GM19468 (cell line): Measurements from ENCODE around the gene EVA1A.

ENCODE experiments used
- ATAC-seq: cut with Tn5 transposase; IDR thresholded peaks from one replicate; pipeline ENCODE4 v1.9.1; 2021; ENCODE audit warnings: mild to moderate bottlenecking, moderate library complexity, moderate number of reproducible peaks; ENCODE audit not compliant: unreplicated experiment; ENCODE audit errors: extremely low read depth

The EVA1A gene

GRCh38 chr2:75522543-75523312 lies 38.0 kb downstream of the EVA1A start:
- no peak for ATAC-seq

GRCh38 chr2:75521225-75521872 lies 39.4 kb downstream of the EVA1A start:
- no peak for ATAC-seq

GRCh38 chr2:75519843-75520242 lies 40.9 kb downstream of the EVA1A start:
- ATAC-seq = no peak

DNA sequence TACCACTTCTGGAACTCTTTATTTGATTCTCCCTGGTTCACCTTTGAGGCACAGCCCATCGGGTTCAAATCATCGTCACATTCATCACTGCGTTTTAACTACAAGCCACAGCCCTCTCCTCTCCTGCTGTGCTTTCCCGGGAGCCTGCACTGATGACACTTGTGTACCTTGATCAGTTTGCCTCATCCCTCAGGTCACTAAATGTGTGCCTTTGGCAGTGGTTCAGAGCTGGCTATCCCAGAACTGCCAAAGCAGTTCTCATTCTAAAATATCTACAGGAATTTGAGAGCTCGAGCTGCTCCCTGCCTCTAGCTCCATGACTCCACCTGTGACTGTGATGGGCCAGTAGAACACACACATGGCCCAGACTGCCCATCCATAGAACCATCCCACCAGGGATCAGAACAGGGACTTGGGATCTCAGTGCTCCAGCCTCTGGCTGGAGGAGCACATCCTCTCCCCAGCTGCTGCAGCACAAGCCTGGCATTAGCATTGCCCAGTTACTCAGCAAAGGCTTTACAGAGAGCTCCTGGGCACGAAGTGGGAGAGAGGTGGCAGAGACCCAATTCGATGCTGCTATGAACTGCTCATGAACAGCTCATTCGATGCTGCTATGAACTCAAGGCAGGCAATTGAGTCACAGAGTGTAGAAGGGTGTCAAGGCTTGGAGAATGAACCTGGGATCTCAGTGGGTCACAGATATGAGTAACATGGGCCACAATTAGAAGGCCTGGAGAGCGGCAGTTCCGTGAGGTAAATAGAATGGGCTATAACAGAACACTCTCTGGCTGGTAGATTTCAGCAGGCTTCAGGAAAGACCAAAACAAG lies 41.9 kb downstream of the EVA1A start:
- no peak for ATAC-seq

- no peak for ATAC-seq
Measured at GRCh38 chr2:75517547-75518230, 43.0 kb downstream of the EVA1A start.

GRCh38 chr2:75516378-75517360 lies 44.1 kb downstream of the EVA1A start:
- ATAC-seq = no peak

- no peak for ATAC-seq
Measured at GRCh38 chr2:75515584-75516368, 45.0 kb downstream of the EVA1A start.

DNA sequence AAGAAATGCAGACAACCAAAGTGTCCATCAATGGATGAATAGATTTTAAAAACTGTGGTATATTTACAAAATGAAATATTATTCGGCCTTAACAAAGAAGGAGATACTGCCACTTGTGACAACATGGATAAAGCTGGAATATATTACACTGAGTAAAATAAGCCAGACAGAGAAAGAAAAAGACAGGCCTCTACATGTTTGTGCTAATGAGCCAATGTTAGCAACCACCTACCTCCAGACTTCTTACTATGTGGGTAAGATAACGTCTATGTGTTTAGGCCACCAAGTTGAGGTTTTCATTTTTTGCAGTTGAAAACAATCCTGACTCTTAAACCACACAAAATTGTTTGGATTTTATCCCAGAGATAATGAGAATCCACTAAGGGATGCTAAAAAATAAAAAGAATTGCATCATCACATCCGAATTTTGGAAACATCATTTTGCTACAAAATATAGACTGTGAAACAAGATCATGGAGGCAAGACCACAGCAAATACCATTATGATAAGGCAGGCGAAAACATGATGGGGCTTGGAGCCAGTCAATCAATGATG lies 47.0 kb downstream of the EVA1A start:
- no peak for ATAC-seq

DNA sequence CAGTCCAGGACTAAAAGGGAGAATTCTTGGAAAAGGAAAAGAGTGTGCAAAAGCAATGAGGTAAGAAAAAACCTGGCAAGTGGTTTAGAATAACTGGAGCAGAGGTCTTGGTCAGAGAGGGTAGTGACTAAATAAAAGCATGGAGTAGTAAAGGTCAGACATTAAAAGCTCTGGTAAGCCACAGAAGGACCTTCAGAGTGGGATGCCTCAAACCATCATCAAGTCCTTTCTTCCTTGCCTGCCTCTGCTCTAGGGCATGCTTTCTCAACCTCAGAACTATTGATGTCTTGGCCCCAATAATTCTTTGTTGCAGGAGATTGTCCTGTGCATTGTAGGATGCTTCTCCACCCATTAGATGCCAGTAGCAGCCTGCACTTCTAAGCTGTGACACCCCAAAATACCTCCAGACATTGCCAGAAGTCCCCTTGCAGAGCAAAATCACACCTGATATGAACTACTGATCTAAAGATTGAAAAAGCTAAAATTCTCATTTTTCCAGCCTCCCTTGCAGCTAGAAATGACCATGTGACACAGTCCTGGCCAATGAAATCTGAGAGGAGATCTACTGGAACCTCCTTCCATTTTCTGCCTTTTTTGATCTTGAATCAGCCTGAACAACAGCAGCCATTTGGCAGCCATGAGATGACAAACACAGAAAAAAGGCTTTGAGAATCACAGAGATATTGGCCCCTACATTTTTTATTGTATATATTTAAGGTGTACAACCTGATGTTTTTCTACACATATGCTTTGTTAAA lies 48.1 kb downstream of the EVA1A start:
- ATAC-seq = no peak

DNA sequence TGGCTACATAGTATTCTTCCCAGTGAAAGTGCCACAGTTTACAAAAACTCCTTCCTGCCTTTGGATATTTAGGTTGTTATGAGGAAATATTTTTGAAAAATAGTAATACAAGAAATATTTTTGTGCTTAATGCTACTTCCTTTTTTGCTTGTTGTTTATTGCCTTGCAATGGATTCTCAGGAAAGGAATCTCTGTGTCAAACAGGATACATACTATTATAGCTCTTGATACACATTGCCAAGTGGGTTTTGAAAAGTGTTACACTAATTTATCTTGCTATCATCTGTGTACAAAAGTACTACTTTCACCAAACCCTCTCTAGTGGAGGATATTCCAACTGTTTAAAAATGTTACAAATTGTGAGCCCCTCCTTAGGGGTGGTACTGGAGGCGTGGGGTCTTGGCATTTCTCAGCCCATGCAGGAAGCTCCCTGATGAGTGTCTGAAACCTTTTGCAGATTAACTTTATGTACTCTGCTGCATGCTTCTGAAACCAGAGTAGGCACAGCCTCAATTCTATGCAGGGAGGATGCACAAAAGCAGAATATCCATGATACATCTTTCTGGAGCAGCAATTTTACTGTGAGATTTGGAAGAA lies 54.5 kb downstream of the EVA1A start:
- no peak for ATAC-seq

DNA sequence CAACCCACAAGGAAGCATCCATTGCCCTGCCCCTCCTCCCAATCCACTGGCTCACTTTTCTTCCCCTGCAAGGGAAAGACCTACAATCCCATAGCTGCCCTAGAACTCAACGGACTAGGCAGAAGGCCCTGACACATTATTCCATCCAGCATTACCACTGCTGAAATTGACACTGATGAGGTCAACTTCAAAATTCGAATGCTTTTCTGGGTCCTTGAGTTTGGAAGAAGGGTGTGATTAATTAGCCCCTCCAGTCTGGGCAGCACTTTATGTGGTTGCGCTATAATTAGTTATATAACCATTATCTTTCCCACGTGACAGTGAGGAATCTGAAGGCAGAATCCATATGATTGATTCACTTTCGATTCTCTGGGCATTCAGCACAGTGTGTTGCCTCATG lies 55.7 kb downstream of the EVA1A start:
- no peak for ATAC-seq

DNA sequence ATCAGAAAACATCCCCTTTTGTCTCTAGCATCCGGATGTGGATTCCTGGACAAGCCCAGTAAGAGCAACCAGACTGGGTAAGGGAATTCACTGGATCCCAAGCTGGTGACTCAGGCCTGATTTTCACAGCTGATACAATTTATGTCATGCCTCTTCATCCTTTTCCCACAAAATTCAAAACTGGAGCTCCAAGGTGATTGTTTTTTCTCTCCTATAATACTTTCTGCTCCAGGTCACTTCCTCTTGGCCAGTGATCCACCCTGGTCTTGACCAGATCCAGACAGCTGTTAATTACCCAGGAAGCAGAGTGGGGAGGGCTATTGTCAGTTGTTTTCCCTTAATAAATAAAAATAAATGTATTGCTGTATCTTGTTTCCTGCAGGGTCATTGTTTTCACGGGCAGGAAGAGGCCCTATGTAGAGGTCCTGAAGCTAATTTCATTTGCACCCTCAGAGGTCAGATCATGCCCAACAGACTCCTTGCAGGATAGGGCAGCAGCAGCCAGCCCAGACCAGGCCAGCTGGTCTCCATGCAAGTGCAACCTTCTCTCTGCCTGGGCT lies 57.6 kb downstream of the EVA1A start:
- ATAC-seq = no peak

GRCh38 chr2:75500633-75501032 lies 60.1 kb downstream of the EVA1A start:
- no peak for ATAC-seq

DNA sequence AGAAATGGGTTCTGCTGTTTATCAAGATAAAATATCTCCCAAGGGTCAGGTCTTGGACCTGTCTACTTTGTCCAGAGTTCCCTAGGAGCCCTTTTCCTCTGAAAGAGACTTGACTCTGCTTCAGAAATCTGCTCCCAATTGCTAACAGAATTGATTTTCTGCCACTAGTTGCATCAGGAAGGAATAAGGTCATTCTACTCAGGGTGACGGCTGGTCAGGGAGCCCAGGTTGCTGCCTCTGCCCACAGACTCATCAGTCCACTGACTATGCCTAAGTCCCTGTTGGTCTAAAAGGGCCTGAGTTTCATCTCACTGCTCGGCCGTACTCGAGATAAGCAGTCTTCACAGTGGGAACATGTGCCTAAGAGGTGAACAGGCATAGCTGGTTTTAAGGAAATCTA lies 61.2 kb downstream of the EVA1A start:
- ATAC-seq = no peak

GRCh38 chr2:75498907-75499306 lies 61.8 kb downstream of the EVA1A start:
- no peak for ATAC-seq

DNA sequence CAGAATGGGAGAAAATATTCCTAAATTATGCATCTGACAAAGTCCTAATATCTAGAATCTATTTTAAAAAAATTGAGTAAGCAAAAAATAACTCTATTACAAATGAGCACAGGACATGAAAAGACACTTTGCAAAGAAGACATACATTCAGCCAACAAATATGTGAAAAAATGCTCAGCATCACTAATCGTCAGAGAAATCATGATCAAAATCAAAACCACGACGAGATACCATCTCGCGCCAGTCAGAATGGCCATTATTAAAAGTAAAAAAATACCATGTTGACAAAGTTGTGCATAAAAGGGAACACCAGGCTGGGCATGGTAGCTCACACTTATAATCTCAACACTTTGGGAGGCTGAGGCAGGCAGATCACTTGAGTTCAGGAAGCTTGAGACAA lies 63.5 kb downstream of the EVA1A start:
- ATAC-seq = no peak

DNA sequence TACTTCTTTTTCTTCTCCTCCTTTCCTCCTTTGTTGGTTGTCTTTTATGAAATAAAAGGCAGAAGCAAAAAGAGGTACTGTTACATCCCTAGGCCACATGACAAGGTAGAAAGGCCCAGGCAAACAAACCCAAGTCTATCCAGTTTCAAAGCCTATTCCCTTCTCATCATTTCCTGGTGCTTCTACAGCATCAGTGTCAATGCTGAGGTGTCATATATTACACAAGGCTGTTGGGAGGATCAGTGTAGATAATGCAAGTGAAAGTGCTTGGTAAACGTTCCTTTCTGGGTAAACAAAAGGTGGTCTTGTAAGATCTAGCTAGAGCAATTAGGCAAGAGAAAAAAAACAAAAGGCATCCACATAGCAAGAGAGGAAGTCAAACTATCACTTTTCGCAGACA lies 64.9 kb downstream of the EVA1A start:
- ATAC-seq = no peak
